ENCODE results near the gene FYB2.

The FYB2 gene, protein sequence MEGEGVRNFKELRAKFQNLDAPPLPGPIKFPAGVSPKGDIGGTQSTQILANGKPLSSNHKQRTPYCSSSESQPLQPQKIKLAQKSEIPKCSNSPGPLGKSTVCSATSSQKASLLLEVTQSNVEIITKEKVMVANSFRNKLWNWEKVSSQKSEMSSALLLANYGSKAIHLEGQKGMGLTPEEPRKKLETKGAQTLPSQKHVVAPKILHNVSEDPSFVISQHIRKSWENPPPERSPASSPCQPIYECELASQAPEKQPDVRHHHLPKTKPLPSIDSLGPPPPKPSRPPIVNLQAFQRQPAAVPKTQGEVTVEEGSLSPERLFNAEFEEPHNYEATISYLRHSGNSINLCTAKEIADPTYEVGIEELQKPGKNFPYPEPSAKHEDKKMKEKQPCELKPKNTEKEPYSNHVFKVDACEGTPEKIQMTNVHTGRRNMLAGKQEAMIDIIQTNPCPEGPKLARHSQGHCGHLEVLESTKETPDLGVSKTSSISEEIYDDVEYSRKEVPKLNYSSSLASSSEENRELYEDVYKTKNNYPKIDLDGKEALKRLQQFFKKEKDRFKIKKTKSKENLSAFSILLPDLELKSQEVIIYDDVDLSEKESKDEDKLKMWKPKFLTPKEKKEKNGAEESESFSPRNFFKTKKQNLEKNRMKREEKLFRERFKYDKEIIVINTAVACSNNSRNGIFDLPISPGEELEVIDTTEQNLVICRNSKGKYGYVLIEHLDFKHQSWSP

GRCh38 chr1:56819387-56819899 lies at the start of gene FYB2:
Gene FYB2 (minus strand): TSS chr1:56819404. CDS start chr1:56819290, 114 bp downstream.
- no peaks in the 10 kb centered on the region for H3K27me3 ChIP-seq (ENCODE audit: insufficient read depth, low read depth)
- H3K79me2 ChIP-seq (ENCODE audit: insufficient read depth, low read depth), result no peaks in the 10 kb centered on the region
- H3K36me3 ChIP-seq (ENCODE audit: insufficient read depth), result no peaks in the 10 kb centered on the region
- no peaks in the 10 kb centered on the region for H3K4me1 ChIP-seq (ENCODE audit: low read depth, poor library complexity, severe bottlenecking)
- no peak within 1 kb of the TSS for H3K27ac ChIP-seq
- no peaks in the 10 kb centered on the region for H4K20me1 ChIP-seq (ENCODE audit: insufficient read depth)
- no peak within 1 kb of the TSS for H3K4me3 ChIP-seq (IDR thresholded peaks at IDR 0.05; ENCODE audit: insufficient read depth, low read depth, low read length)
- no peak within 1 kb of the TSS for H2AFZ ChIP-seq (ENCODE audit: low read depth)
- no peak within 1 kb of the TSS for H3K9ac ChIP-seq
- TF ChIP-seq, protein P1, sequence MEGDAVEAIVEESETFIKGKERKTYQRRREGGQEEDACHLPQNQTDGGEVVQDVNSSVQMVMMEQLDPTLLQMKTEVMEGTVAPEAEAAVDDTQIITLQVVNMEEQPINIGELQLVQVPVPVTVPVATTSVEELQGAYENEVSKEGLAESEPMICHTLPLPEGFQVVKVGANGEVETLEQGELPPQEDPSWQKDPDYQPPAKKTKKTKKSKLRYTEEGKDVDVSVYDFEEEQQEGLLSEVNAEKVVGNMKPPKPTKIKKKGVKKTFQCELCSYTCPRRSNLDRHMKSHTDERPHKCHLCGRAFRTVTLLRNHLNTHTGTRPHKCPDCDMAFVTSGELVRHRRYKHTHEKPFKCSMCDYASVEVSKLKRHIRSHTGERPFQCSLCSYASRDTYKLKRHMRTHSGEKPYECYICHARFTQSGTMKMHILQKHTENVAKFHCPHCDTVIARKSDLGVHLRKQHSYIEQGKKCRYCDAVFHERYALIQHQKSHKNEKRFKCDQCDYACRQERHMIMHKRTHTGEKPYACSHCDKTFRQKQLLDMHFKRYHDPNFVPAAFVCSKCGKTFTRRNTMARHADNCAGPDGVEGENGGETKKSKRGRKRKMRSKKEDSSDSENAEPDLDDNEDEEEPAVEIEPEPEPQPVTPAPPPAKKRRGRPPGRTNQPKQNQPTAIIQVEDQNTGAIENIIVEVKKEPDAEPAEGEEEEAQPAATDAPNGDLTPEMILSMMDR (conservative IDR thresholded peaks at IDR 0.05; ENCODE audit: low read depth, low read length), result no peak
- H3K4me2 ChIP-seq, result no peak within 1 kb of the TSS

- Histone ChIP-seq H3K4me2 (no peak overlapping the region), H3K4me3 (IDR thresholded peaks at IDR 0.05; ENCODE audit: insufficient read depth, low read depth, low read length) (no peak overlapping the region), H3K27me3 (ENCODE audit: insufficient read depth, low read depth) (no peaks in the 10 kb centered on the region), H4K20me1 (ENCODE audit: insufficient read depth) (no peaks in the 10 kb centered on the region), H2AFZ (ENCODE audit: low read depth) (no peak overlapping the region), H3K79me2 (ENCODE audit: insufficient read depth, low read depth) (no peaks in the 10 kb centered on the region), H3K27ac (no peak overlapping the region), H3K9ac (no peak overlapping the region), H3K36me3 (ENCODE audit: insufficient read depth) (no peaks in the 10 kb centered on the region), H3K4me1 (ENCODE audit: low read depth, poor library complexity, severe bottlenecking) (no peaks in the 10 kb centered on the region)
- TF ChIP-seq, protein P1 (conservative IDR thresholded peaks at IDR 0.05; ENCODE audit: low read depth, low read length), result no peak
Measured at GRCh38 chr1:56868761-56869160, 49.6 kb upstream of the FYB2 start.

DNA sequence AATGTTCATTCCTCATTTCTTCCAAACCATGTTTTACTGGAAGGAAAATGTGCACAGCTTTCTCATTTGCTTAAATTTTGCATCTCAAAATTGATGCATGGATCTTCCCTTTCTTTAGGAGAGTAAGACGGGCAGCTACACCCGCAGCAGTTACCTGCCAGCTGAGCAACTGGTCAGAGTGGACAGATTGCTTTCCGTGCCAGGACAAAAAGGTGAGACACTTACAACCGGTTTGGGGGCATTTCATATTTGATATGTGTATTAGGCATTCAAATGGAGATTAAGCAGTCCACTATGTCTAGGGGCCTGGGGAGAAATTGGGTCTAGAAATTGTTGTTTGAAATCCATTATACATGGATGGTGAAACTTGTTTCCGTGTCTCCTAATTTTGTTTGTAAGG lies 48.3 kb upstream of the FYB2 start:
- no peak overlapping the region for H3K9ac ChIP-seq
- H3K4me1 ChIP-seq (ENCODE audit: low read depth, poor library complexity, severe bottlenecking), result no peaks in the 10 kb centered on the region
- H3K27me3 ChIP-seq (ENCODE audit: insufficient read depth, low read depth), result no peaks in the 10 kb centered on the region
- no peaks in the 10 kb centered on the region for H3K79me2 ChIP-seq (ENCODE audit: insufficient read depth, low read depth)
- no peak overlapping the region for H3K4me3 ChIP-seq (IDR thresholded peaks at IDR 0.05; ENCODE audit: insufficient read depth, low read depth, low read length)
- H3K27ac ChIP-seq, result no peak overlapping the region
- H3K4me2 ChIP-seq, result no peak overlapping the region
- no peaks in the 10 kb centered on the region for H3K36me3 ChIP-seq (ENCODE audit: insufficient read depth)
- no peaks in the 10 kb centered on the region for H4K20me1 ChIP-seq (ENCODE audit: insufficient read depth)
- TF ChIP-seq, protein P1 (conservative IDR thresholded peaks at IDR 0.05; ENCODE audit: low read depth, low read length), result no peak
- no peak overlapping the region for H2AFZ ChIP-seq (ENCODE audit: low read depth)

GRCh38 chr1:56866656-56867055 lies 47.5 kb upstream of the FYB2 start:
- Histone ChIP-seq H4K20me1 (ENCODE audit: insufficient read depth) (no peaks in the 10 kb centered on the region), H2AFZ (ENCODE audit: low read depth) (no peak overlapping the region), H3K4me1 (ENCODE audit: low read depth, poor library complexity, severe bottlenecking) (no peaks in the 10 kb centered on the region), H3K79me2 (ENCODE audit: insufficient read depth, low read depth) (no peaks in the 10 kb centered on the region), H3K27me3 (ENCODE audit: insufficient read depth, low read depth) (no peaks in the 10 kb centered on the region), H3K4me3 (IDR thresholded peaks at IDR 0.05; ENCODE audit: insufficient read depth, low read depth, low read length) (no peak overlapping the region), H3K27ac (no peak overlapping the region), H3K36me3 (ENCODE audit: insufficient read depth) (no peaks in the 10 kb centered on the region), H3K4me2 (no peak overlapping the region), H3K9ac (no peak overlapping the region)
- TF ChIP-seq, protein P1 (conservative IDR thresholded peaks at IDR 0.05; ENCODE audit: low read depth, low read length), result no peak

All from KMS-11 (cell line).